K562 (cell line): Measurements from ENCODE around the gene KCNH2. TPM values are rescaled to one million over a fixed set of nuclear protein-coding genes. Genes with fewer than 3 reads are reported as not detected.

Experiments
- CTBP1 ChIP-seq: fragments of 450-650 bp; IDR thresholded peaks from 2 replicates; pipeline ENCODE4 v1.6.1; 2016; ENCODE audit warnings: borderline replicate concordance
- CUX1 ChIP-seq: fragments of 200-800 bp; sonication (Bioruptor generic); IDR thresholded peaks from 2 replicates; pipeline ENCODE4 v1.6.1; 2016; ENCODE audit warnings: missing genetic modification characterization, missing compliant biosample characterization
- HOMEZ ChIP-seq: fragments of 250-450 bp; sonication (Bioruptor Pico); IDR thresholded peaks from 2 replicates; pipeline ENCODE4 v1.4.0; 2020; ENCODE audit warnings: mild to moderate bottlenecking, moderate library complexity
- MCM5 ChIP-seq: fragments of 450-650 bp; IDR thresholded peaks from 2 replicates; pipeline ENCODE4 v1.6.1; 2016; ENCODE audit warnings: low read depth
- MLLT1 ChIP-seq, 2 experiments: fragments of 450-650 bp; IDR thresholded peaks; 2 replicates each; pipeline ENCODE4 v1.6.1; 2016
- NUFIP1 ChIP-seq: fragments of 450-650 bp; IDR thresholded peaks from 2 replicates; pipeline ENCODE4 v1.6.1; 2018; ENCODE audit not compliant: partially characterized antibody
- SPI1 ChIP-seq: IDR thresholded peaks from 2 replicates; pipeline ENCODE4 v1.6.1; 2011; ENCODE audit warnings: low read depth, low read length, control low read depth, borderline replicate concordance
- TEAD1 ChIP-seq, 2 experiments: fragments of 450-650 bp in 1 of 2; sonication (generic) in 1 of 2; formaldehyde crosslinking; IDR thresholded peaks; 2 replicates each; pipeline versions ENCODE4 v1.4.0 to v1.8.0; 2020 to 2022; ENCODE audit warnings: mild to moderate bottlenecking in 2 of 2, missing genetic modification reagents in 1 of 2
- YY1 ChIP-seq, 3 experiments: IDR thresholded peaks; 2 replicates each; pipeline ENCODE4 v1.6.1; 2011; ENCODE audit warnings: low read length in 2 of 3, mild to moderate bottlenecking in 2 of 3, moderate library complexity in 2 of 3, borderline replicate concordance in 1 of 3, control low read depth in 1 of 3, low read depth in 1 of 3; ENCODE audit not compliant: insufficient read depth in 3 of 3, insufficient replicate concordance in 2 of 3, control insufficient read depth in 1 of 3, insufficient read length in 1 of 3; ENCODE audit errors: extremely low read depth in 1 of 3
- ZBED1 ChIP-seq: IDR thresholded peaks from 2 replicates; pipeline ENCODE4 v1.6.1; 2014
- ZFP1 ChIP-seq: fragments of 450-650 bp; formaldehyde crosslinking; IDR thresholded peaks from 2 replicates; pipeline ENCODE4 v1.4.0; 2020; ENCODE audit warnings: mild to moderate bottlenecking, mixed read lengths
- ZFP91 ChIP-seq: sonication (generic); formaldehyde crosslinking; IDR thresholded peaks from 2 replicates; pipeline ENCODE4 v1.8.0; 2022; ENCODE audit warnings: mild to moderate bottlenecking, missing genetic modification reagents
- ZNF280A ChIP-seq: fragments of 450-650 bp; IDR thresholded peaks from 2 replicates; pipeline ENCODE4 v1.6.1; 2018; ENCODE audit warnings: mild to moderate bottlenecking, low read depth; ENCODE audit not compliant: partially characterized antibody
- ZNF431 ChIP-seq: sonication (generic); formaldehyde crosslinking; IDR thresholded peaks from 2 replicates; pipeline ENCODE4 v1.8.0; 2022; ENCODE audit warnings: mild to moderate bottlenecking, missing genetic modification reagents
- ZNF436 ChIP-seq: fragments of 250-450, 450-650 bp; sonication (Bioruptor Pico); formaldehyde crosslinking; IDR thresholded peaks from 2 replicates; pipeline ENCODE4 v1.7.0; 2020; ENCODE audit warnings: mild to moderate bottlenecking
- ZNF77 ChIP-seq: fragments of 250-450 bp; sonication (Bioruptor Pico); IDR thresholded peaks from 2 replicates; pipeline ENCODE4 v1.5.0; 2020
- polyA plus RNA-seq, 8 experiments: library from polyadenylated mRNA; depleted of rRNA in 4 of 8; stranded (reverse) in 5 of 8; unstranded in 3 of 8; fragments of >200 nt; fragmentation: Nextera tagmentation in 2 of 8; fragmentation: Illumina TruSeq in 1 of 8; extraction: Ambion mirVana in 2 of 8; extraction: Trizol in 1 of 8; gene quantifications; 2 replicates each; pipeline versions ENCODE4 v1.2.1 to v1.2.3, GENCODE V29; 2011 to 2014; ENCODE audit warnings: inconsistent platforms in 1 of 8, missing spikeins in 1 of 8
- total RNA-seq, 7 experiments: library from RNA; depleted of rRNA in 6 of 7; stranded (reverse); fragments of >200 nt in 6 of 7; fragmentation: Illumina TruSeq in 2 of 7; extraction: Trizol in 2 of 7; gene quantifications; 2 replicates each; pipeline versions ENCODE4 v1.2.1 to v1.2.3, GENCODE V29; 2011 to 2021; ENCODE audit warnings: low replicate concordance in 1 of 7

KCNH2 gene
- total and polyA plus RNA-seq, 9 of the 15 experiments (the other 6 are each of a cell fraction or from before 2014, with no cell fraction given), result 18.1 to 368 (median 218) TPM

- 0 out of 2 replicates have a peak, but pooled peaks have one; percentile 73 for TF ChIP-seq ZFP91 (CRISPR knock-in tag)
- no peak for TF ChIP-seq MCM5
- peak; percentile 15; the same call in 1 of the 2 replicates for TF ChIP-seq CTBP1
- TF ChIP-seq HOMEZ, result no peak
- no peak for TF ChIP-seq ZBED1
- no peak for TF ChIP-seq CUX1 (CRISPR knock-in tag)
- no peak for TF ChIP-seq NUFIP1
- no peak for TF ChIP-seq ZNF77 (CRISPR knock-in tag)
- TF ChIP-seq ZNF280A, result no peak
- TF ChIP-seq MLLT1 (IDR thresholded peaks at IDR 0.05), result 0 out of 4 replicates have a peak, but pooled peaks have one; percentile 1 to 13
- TF ChIP-seq ZNF431, result no peak
- TF ChIP-seq YY1 (IDR thresholded peaks at IDR 0.05; ENCODE audit: borderline replicate concordance in 1 of 3, control insufficient read depth in 1 of 3, extremely low read depth in 1 of 3, insufficient read depth in 3 of 3, insufficient read length in 1 of 3, insufficient replicate concordance in 2 of 3, low read depth in 1 of 3, low read length in 2 of 3), result peak in 2 of 3 experiments; percentile 14 to 35
- TF ChIP-seq ZFP1 (CRISPR knock-in tag), result no peak
- no peak for TF ChIP-seq ZNF436 (CRISPR knock-in tag)
- TF ChIP-seq SPI1, result no peak
- TF ChIP-seq TEAD1 (CRISPR knock-in tag; IDR thresholded peaks at IDR 0.05), result peak in 1 of 2 experiments; percentile 76; a peak in 1 of 4 replicates
These were observed 23.1 kb downstream of the KCNH2 start (continued) for GRCh38 chr7:150954986-150955518.
